ENCODE data around the gene FZD10.

Gene FZD10, protein sequence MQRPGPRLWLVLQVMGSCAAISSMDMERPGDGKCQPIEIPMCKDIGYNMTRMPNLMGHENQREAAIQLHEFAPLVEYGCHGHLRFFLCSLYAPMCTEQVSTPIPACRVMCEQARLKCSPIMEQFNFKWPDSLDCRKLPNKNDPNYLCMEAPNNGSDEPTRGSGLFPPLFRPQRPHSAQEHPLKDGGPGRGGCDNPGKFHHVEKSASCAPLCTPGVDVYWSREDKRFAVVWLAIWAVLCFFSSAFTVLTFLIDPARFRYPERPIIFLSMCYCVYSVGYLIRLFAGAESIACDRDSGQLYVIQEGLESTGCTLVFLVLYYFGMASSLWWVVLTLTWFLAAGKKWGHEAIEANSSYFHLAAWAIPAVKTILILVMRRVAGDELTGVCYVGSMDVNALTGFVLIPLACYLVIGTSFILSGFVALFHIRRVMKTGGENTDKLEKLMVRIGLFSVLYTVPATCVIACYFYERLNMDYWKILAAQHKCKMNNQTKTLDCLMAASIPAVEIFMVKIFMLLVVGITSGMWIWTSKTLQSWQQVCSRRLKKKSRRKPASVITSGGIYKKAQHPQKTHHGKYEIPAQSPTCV

DNA sequence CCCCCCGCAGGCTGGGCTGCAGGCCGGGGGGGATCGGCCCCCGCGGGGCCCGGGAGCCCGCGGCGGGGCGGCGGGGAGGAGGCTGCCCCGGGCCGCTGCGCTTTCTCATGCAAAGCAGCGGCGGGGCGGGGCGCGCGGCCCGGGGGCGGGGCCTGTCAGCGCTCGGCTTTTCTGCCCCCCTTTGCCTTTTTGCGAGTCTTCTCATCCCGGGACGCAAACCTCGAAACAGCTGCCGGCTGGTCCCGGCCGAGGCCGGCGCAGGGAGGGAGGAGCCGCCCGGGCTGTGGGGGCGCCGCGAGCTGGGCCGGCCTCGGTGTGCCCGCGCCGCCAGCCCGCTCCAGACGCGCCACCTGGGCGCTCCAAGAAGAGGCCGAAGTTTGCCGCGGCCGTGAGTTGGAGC is at the start of gene FZD10:
Gene FZD10, plus strand, starts transcription at position 198 of the 400 bp plus-strand sequence. CDS start 479 bp downstream, outside the sequence.
- DNase-seq = peak; percentile 9

- DNase-seq = no peak
These were observed 47.3 kb upstream of the FZD10 start for GRCh38 chr12:130114952-130115351.

GRCh38 chr12:130115646-130116045 is 46.6 kb upstream of the FZD10 start:
- no peak for DNase-seq

DNA sequence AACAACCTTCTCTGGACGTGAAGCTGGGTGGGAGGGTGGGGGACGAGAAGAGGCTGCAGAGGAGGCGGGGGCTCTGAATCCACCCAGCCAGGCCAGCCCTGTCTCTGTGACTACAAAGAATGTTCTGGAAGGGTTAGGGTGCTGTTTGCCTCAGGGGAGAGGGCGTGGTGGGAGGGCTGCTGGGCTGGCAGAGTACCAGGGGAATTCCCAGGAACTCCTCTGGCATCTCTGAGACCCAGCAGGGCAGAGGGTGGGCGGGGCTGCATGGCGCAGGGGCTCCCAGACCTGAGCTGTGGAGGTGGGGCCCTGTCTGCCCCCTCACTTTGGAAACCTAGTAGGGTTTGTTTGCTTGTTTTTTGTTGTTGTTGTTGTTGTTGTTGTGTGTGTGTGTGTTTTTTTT is 45.5 kb upstream of the FZD10 start:
- DNase-seq = no peak

DNA sequence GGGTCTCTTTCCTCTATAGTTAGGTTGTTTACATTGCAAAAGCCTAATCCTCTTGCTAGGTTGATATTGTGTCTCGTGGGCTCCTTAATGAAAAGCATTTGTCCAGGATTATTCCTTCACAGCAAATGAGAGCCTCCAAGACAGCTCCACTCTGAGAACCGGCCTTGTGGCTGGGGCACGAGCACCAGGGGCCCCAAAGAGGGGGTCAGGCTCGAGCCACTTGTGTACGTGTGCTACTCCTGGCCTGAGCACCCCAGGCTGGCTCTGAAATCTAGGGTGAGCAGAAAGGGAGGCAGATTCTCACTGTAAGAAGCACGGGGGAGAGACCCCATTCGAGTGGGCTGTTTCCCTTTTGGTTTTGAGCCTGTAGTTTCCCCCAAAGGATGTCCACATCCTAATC is 45.0 kb upstream of the FZD10 start:
- DNase-seq = no peak

DNA sequence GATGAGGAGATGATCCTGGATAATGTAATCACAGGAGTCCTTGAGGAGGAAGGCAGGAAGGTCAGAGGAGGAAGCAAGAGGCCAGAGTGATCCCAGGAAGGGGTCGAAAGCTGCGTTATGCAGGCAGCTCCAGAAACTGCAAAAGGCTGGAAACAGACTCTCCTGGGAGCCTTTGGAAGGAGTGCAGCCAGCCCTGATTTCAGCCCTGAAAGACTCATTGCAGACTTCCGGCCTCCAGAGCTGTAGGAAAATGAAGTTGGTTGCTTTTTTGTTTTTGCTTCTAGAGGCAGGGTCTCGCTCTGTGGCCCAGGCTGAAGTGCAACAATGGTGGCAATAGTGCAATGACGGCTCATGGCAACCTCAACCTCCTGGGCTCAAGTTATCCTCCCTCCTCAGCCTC is 44.6 kb upstream of the FZD10 start:
- DNase-seq = no peak

GRCh38 chr12:130118181-130118580 is 44.1 kb upstream of the FZD10 start:
- no peak for DNase-seq

DNA sequence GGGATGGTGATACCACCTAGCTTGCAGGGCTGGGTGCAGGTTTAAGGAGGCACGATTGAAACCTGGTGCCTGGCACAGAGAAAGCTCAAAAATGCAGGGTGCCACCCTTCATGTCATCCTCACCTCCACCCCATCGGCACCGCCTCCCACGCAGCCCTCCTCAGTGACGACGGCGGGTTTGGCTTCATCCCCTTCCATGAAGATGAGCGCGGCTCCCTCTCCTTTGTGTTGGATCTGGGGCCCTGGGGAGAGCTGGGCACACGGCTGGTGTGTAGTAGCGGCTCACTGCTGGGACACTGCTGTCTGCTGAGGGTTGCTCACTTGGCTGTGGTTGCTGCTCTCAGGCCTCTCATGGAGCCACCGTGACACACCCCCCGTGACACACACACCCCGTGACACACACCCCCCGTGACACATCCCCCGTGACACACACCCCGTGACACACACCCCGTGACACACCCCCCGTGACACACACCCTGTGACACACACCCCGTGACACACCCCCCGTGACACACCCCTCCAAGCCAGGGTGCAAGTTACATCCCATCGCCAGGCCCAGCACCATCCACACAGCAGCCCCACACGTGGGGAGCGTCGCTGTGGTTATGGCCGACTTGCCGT is 42.9 kb upstream of the FZD10 start:
- no peak for DNase-seq

DNA sequence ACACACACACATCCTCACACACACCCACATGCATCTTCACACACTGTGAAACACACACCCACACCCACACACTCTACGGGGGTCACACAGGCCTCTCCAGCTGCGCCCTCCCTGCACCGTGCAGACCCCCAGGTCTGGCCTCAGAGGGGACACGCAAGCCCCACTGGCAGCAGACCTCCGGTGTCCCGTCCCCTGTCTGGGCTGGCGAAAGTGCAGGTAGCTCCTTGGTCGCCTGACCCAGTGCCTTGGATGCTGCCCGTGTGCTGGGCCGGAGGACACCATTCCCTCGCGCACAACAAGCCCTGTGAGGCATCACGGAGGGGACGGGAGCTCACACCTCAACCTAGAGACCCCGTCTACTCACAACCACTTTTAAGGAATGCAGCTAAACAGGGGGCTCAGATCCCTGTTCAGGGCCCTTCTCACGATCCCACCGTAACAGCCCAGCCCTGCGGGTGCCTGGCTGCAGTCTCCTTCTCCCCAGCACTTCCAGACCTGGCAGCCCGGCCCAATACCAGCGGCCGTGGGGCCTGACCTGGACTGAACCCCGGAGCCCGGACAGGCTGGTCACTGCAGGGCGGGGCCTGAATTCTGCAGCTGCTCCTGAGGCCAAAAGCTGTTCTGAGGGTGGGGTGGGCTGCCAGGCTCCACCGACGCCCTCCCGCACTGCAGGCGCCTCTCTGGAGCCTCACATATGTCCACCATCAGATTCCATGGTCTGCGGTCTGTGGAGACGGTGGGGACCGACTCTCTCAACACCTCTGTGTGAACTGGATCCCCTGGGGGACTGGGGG is 42.1 kb upstream of the FZD10 start:
- DNase-seq = no peak

GRCh38 chr12:130121226-130122000 is 40.9 kb upstream of the FZD10 start:
- no peak for DNase-seq

GRCh38 chr12:130122356-130122755 is 39.9 kb upstream of the FZD10 start:
- no peak for DNase-seq

- no peak for DNase-seq
These were observed 38.2 kb upstream of the FZD10 start for GRCh38 chr12:130124106-130124505.

DNA sequence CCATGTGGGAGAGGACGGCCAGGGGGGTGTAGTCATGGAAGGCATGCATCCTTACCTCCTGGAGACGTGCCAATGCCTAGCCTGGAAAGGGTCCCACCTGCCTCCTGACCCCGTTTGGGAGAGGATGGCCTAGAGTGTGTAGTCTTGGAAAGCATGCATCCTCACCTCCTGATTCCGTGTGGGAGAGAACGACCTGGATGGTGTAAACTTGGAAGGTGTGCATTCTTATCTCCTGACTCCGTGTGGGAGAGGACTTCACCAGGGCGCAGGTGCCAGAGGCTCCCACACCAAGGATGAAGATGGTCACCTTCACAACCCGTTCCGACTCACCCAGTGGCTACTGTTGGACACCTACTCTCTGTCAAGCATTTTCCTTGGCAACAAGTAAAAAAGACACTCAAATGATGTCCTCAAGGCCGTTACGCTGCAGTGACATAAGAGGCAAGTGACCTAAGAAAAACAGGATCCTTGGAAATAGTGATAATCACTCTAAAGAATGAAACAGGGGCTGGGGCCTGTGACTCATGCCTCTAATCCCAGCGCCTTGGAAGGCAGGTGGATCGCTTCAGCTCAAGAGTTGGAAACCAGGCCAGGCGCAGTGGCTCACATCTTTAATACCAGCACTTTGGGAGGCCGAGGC is 37.5 kb upstream of the FZD10 start:
- no peak for DNase-seq

DNA sequence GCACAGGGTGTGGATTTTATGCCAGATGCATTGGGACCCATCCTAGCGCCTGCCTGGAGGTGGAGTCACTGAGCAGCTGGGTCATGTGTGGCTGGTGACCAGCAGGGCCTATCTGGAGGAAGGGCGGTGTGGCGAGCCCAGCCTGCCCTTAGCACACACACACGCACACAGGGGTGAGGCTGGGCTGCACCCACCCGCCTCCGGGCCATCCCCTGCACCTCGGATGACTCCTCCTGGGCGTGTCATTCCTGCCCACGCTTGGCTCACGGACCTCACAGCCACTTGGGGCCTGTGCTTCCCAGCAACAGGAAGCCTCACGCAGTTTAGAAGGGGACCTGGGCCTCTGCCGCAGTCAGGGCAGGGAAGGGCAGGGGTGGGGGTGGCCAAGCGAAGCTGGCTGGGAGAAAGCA is 36.2 kb upstream of the FZD10 start:
- no peak for DNase-seq

GRCh38 chr12:130127532-130127911 is 34.7 kb upstream of the FZD10 start:
- no peak for DNase-seq

GRCh38 chr12:130127912-130128789 is 34.1 kb upstream of the FZD10 start:
- DNase-seq = no peak

- DNase-seq = no peak
These were observed 33.2 kb upstream of the FZD10 start for GRCh38 chr12:130128790-130129735.

DNA sequence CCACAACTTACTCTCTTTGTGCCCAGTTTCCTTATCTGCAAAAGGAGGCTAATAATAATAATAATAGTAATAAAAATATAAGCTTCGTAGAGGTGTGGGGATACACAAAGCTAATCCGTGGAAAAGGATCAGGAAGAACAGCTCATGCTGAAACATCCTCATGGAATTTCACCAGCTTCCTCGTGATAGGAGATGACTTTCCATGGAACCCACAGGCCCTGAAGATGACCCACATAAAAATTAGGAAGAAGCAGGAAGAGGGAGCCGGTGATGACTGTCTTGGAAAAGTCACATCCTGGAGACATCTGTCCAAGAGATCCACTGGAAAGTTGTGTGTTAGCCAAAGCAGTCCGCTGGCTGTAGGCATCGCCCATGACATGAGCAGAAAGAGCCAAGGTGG is 31.9 kb upstream of the FZD10 start:
- DNase-seq = no peak

DNA sequence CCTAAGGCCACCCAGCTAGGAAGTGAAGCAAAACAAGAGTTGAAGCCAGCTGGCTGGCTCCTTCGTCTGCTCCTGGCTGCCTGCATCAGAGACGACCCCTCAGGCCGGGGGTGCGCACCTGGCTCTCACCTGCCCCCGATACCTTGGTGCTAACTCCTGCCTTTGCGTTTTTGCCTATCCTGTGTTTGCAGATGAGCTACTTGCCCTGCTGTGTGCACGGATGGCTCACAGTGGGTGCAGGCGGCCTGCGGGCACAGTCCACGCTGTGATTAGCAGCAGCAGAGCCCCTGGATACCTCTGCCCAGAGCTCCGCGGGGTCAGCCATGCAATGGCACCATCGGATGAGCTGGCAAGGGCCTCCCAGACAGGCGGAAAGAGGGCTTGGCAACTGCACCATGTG is 31.2 kb upstream of the FZD10 start:
- no peak for DNase-seq

GRCh38 chr12:130131801-130132200 is 30.5 kb upstream of the FZD10 start:
- no peak for DNase-seq
